ENCODE measurements around the gene THADA.

Gene THADA

DNA sequence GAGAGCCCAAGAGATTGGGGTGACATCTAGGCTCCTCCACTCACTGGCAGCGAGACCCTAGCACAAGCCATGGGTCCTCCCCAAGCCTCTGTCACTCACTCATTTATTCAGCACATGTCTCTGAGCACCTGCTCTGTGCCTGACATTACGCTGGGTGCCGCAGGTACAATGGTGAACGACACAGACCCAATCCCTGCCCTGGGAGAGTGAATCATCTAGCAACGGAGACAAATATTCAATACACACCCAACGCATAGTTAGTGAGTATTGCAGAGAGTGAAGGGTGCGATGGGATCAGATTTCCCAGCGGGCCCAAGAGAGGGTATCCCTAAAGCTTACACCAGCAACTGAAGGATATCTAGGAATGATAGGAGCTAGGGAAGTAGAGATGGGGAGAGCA is 414.9 kb downstream of the THADA start:
- no peaks in the 10 kb centered on the region for H3K9me3 Mint-ChIP-seq
- peak overlapping the region; percentile 51 for H3K27ac Mint-ChIP-seq
- no peaks in the 10 kb centered on the region for H3K36me3 Mint-ChIP-seq
- ATAC-seq (no peak), DNase-seq (ENCODE audit: low spot score in 2 of 2) (no peak)
- H3K4me1 Mint-ChIP-seq: peaks cover 58% of the 10 kb centered on the region
- H3K4me3 Mint-ChIP-seq: no peak overlapping the region

Measured in stimulated activated effector memory CD8-positive, alpha-beta T cell treated with anti-CD3 and anti-CD28 coated beads, Interleukin-12 subunit alpha, Interleukin-12 subunit beta, amount 100 ng/mL, for 72 hours (primary cell).